NCI-H1092 (cell line): ENCODE measurements around the gene KDM2A.

Source experiments
- DNase-seq: peaks from one replicate; lab custom pipeline; 2025; lab: John Stamatoyannopoulos, UW

Gene KDM2A

GRCh38 chr11:67302571-67303131, 183.6 kb downstream of the KDM2A start:
- no peak for DNase-seq

- no peak for DNase-seq
Observed at GRCh38 chr11:67303132-67303834, 184.2 kb downstream of the KDM2A start, which contains the start of gene SSH3. TSS of gene SSH3 (plus strand) at chr11:67303530. CDS start at chr11:67303626, 96 bp downstream.

- DNase-seq = no peak
Observed at GRCh38 chr11:67303835-67304411, 184.9 kb downstream of the KDM2A start.

GRCh38 chr11:67304511-67305113, 185.5 kb downstream of the KDM2A start:
- no peak for DNase-seq

- DNase-seq = no peak
Observed at GRCh38 chr11:67306769-67307544, 187.9 kb downstream of the KDM2A start.

GRCh38 chr11:67307545-67308001, 188.5 kb downstream of the KDM2A start:
- DNase-seq = no peak
